Karpas-422 (cell line): Measurements from ENCODE around the gene GCSAM. TPM values are rescaled to one million over a fixed set of nuclear protein-coding genes. Genes with fewer than 3 reads are reported as not detected.

Experiments used
- small RNA-seq: library from RNA; depleted of rRNA; stranded (forward); fragments of <200 nt; gene quantifications from one replicate; pipeline ENCODE3, GENCODE V24; 2014
- total RNA-seq: library from RNA; depleted of rRNA; stranded (reverse); fragments of >200 nt; shearing (Covaris generic); gene quantifications from 2 replicates; pipeline ENCODE4 v1.2.3, GENCODE V29; 2014; ENCODE audit warnings: low replicate concordance; rRNA removed

Gene GCSAM
- total RNA-seq, 1 experiment from 2014 or later, result 130 TPM

Small RNAs within 50 kb of the gene (small RNA-seq; reads per million reads assigned to genes)
- gene MIR567, result not detected

Other genes with a start within 250 kb of the GCSAM start
- gene ABHD10, start 154.2 kb downstream of the GCSAM start, total RNA-seq, result 20.0 and 52.4 TPM in 2 replicates
- not detected in 2 replicates for gene TAGLN3, start 134.3 kb downstream of the GCSAM start, total RNA-seq
- gene TMPRSS7, start 98.5 kb downstream of the GCSAM start, total RNA-seq, result not detected in 2 replicates
- 0.07 and 0.52 TPM in 2 replicates for gene C3orf52, start 46.9 kb downstream of the GCSAM start, total RNA-seq
- 1.1 TPM in 1 of 2 replicates, not detected in the other for gene SLC9C1, start 161.0 kb upstream of the GCSAM start, total RNA-seq
- not detected in 2 replicates for gene CD200, start 199.9 kb upstream of the GCSAM start, total RNA-seq